CD4-positive, alpha-beta T cell treated with Interferon gamma for 1 hour (primary cell): ENCODE results near the gene DGCR2.
"Not testable (repeated sequence)": the region's sequence is repeated elsewhere in the genome, so short reads cannot be mapped to it uniquely, and the experiment has no call there.

Experiments
- DNase-seq: peaks from one replicate; pipeline ENCODE4 v3.0.0-alpha.2; 2020

Gene DGCR2

DNA sequence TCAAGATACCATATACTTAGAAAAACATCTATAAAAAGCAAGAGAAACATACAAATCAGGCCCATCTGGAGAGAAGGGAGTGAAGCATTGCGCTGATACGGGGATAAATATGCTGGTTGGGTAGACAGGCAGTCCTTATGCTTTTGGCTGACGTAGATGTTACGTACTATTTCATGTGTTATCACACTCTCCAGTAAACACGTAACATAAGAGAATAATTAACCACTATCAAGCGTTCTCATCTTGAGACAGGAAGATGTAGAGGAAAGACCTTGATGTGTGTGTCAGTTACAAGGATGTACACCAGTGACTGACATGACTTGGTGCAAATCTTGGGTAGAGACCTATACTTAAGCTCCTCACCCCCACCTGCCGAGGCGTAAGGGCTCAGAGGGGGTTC, 99.5 kb downstream of the DGCR2 start:
- no peak for DNase-seq

DNA sequence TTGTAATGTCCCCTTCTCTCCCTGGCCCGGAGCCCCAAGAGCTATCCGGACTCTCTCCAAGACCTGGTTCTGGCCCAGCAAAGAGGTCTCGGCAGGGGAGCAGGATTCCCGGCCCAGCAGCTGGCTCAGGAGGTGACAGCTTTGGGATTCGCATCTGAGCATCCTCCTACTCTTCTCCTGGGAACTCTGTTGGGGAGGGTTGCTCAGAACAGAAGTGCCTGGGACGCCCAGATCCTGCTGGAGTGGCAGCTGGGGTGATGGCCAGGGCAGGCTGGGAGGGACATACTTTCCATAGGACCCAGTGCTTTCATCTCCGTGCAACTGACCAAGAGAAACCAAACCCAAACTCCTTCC, 102.6 kb downstream of the DGCR2 start:
- DNase-seq, result no peak

DNA sequence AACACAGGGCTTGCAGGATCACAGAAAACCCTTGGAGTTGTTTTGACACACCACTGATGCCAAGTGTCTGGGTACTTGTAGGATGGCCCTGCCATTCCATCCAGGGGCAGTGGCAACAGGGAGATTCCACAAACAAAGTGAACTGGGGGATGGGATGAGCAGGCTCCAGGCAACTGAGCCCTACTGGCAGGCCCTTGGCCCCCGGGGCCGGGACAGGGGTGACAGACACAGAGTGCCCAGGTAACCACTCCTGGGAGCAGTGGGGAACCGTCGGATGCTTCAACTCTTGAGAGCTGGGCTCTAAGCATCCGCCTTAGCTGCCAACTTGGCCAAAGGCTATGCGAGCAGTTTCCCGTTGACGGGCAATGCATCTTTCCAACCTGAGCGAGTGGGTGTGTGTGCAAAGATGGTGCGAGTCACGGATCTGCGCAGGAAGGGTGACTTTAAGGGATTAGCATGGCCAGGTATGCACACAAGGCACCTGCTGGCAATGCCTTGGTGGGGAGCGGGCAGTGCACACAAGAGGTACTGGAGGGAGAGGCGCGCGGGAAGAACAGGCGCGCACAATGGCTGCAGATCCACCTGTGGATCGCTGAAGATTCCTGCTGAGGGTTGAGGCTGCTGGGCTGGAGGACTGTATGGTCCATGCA, 103.1 kb downstream of the DGCR2 start:
- no peak for DNase-seq

DNA sequence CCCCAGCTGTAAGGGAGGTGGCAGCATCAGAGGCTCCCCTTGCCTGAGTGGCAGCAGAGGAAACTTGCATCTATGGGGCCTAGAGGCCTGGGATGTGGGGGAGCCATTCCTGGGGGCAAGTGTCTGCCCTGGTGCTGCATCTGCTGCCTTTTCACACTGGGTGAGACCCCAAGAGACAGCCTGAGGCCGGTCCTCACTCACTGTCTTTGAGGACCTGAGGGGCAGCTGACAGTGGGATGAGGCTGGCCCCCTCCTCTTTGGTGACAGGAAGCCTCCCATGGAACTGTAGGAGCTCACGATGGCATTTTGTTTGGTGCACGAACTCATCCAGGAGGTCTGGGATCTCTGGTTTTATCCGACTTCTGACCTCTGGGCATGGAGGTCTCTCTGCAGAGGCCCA, 104.0 kb downstream of the DGCR2 start:
- no peak for DNase-seq

DNA sequence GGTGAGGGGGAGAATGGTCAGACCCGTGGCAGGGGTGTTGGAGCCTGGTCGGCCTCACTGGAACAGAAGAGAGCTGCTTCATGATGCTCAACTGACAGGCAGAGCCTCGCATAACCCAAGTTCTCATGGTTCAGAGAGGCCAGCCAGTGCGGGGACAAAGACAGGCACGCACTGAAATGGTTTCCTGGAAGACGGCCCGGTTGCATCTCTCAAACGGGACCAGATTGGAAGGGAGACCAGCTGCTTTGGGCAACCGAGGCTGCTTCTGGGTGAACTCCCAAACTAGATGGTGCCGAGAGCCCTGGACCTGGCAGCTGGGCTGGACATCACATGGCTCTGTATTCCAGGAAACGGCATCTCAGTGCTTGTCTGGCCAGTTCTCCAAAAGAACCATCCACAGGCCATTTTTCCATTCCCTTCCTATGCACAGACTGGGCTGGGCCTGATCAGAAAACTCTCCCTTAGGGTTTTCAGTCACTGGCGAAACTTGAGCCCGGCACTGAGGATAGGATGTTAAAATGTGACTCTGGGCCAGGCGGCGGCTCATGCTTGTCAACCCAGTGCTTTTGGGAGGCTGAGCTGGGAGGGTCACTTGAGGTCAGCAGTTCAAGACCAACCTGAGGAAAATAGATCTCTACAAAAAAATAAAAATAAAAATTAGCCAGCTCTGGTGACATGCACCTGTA, 106.0 kb downstream of the DGCR2 start:
- DNase-seq, result no peak

DNA sequence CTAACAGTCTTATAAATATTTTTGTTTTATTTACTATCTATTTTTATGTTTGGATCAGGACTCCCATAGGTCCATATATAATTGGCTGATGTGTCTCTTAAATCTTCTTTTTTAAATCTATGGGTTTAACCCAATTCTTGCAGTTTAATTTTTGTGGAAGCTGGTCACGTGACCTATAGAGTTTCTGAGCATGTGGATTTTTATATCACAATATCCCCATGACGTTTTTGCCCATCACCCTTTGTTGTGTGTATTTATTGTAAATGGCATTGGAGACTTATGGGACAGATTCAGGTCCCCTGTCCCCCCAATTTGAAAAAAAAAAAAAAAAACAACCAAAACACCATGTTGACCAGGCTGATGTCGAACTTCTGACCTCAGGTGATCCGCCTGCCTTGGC, 107.3 kb downstream of the DGCR2 start:
- DNase-seq, result no peak

DNA sequence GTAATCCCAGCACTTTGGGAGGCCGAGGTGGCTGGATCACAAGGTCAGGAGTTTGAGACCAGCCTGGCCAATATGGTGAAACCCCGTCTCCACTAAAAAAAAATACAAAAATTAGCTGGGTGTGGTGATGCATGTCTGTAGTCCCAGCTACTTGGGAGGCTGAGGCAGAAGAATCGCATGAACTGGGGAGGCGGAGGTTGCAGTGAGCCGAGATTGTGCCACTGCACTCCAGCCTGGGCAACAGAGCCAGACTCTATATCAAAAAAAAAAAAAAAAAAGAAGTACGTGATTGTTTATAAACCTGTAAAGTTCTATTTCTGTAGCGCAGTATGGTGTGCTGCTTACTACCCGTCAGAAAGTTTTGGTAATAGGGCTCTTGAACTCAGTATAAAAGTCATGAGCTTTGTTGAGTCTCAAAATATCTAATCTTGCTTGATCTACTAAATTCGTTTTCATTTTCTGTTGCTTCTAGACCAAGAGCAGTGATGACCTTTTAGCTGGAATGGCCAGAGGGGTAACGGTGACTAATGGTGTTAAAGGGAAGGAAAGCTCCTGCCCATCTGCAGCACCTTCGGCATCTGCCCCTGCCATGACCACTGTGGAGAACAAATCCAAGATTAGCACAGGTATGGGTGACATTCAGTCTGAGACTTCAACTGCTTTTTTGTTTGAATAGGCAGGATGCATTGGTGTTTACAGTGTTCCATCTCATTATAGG, 108.2 kb downstream of the DGCR2 start:
- not testable (repeated sequence) for DNase-seq

DNA sequence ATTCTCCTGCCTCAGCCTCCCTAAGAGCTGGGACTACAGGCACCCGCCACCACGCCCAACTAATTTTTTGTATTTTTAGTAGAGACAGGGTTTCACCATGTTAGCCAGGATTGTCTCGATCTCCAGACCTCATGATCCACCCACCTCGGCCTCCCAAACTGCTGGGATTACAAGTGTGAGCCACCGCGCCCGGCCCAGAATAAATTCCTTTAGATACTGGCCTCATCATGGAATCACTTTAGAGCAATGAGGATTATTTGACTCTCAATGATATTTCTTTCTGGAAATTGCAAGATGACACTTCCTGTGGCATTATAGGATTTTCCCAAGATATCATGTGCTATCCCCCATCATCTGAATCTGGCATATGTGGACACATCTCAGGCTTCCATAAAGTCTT, 108.8 kb downstream of the DGCR2 start:
- DNase-seq, result not testable (repeated sequence)

DNA sequence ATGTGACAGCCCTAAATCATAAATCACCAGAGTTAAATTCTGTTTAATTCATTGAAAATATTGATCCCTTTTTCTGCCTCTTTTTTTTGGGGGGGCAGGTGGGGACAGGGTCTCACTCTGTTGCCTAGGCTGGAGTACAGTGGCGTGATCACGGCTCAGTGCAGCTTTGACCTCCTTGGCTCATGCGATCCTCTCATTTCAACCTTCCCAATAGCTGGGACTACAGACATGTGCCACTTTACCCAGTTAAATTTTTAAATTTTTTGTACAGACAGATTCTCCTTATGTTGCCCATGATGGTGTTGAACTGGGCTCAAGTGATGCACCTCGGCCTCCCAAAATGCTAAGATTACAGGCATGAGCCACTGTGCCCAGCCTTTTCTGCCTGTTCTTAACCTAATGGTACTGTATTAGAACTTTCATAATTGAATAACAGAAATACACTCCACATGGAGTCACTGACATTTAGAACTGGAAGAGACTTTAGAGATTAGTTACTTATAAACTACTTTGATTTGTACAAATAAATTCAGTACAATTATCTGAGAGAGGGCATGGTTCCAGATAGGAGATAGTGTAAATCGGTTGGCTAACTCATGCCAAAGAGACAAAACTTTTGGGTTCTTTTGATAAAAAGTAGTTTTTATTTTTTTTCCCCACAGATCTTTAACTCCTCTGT, 109.8 kb downstream of the DGCR2 start:
- DNase-seq, result no peak

DNA sequence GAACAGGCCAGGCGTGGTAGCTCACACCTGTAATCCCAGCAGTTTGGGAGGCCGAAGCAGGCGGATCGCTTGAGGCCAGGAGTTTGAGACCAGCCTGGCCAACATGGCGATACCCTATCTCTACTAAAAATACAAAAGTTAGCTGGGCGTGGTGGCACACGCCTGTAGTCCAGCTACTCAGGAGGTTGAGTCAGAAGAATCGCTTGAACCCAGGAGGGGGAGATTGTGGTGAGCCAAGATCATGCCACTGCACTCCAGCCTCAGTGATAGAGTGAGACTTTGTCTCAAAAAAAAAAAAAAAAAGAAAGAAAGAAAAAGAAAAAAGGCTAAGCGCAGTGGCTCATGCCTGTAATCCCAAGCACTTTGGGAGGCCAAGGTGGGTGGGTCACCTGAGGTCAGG, 110.6 kb downstream of the DGCR2 start:
- not testable (repeated sequence) for DNase-seq

DNA sequence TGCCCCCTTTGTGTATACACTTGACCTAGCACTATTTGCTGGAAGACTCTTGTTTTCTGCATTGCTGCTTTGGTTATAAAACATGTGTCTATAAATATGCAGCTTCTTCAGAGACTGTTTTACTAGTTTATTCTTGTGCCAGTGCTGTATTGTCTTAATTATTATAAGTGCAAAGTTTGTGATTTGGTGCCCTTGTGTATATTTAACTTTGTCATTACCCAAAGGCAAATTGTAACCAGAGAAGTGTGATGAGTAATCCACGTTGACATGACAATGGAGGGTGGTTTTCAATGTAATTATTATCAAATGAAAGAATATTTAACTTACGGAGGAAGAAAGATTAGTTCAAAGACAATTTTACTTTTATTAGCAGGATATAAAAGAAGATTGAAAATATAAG, 111.1 kb downstream of the DGCR2 start:
- DNase-seq, result no peak

DNA sequence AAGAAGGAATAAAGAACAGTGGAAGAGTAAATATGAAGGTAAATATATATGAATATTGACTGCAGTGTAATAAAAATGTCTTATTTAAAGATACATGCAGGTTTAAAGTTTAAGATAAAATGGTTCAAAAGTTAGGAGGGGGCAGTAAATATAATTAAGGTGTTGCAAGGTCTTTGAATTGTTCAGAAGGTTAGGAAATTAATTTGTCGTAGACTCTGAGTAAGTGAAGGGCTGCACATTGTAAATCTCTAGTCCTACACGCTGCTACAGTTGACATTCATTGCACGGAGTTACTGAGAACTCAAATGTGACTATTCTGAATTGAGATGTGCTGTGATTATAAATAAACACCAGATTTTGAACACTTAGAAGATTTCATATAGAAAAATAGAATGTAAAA, 116.3 kb downstream of the DGCR2 start:
- no peak for DNase-seq

DNA sequence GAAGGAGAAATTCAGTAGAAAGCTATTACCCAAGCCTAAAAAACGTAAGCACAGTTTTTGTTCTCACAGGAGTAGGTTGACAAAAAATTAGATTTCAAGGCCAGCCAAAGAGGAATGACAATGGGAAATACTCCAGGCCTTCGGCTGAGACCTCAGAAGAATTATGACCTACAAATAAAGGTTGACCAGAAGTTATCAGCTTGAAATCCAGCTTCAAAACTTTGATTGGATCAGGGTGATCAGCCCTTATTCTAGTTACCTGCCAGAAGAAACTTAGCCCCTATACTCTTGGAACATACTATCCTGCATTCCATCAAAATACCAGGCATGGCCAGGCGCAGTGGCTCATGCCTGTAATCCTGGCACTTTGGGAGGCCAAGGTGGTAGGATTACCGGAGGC, 117.7 kb downstream of the DGCR2 start:
- no peak for DNase-seq

DNA sequence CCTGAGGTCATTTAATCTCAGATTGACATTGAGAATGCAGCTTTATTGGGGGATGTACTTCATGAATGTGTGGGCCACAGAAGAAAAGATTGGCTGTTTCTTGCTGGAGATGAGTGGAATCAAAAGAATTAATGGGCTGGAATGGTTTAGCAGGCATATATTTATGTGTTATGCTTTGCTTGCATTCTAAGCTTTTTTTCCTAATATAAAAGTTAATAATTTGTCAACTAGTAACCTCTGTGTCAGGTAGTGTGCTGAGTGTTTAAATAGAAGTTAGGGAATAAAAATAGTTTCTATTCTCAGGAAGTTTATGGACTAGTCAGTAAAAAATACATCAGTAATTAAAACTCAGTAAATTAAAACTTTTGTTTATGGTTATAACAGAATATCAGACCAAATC, 118.7 kb downstream of the DGCR2 start:
- DNase-seq, result no peak

DNA sequence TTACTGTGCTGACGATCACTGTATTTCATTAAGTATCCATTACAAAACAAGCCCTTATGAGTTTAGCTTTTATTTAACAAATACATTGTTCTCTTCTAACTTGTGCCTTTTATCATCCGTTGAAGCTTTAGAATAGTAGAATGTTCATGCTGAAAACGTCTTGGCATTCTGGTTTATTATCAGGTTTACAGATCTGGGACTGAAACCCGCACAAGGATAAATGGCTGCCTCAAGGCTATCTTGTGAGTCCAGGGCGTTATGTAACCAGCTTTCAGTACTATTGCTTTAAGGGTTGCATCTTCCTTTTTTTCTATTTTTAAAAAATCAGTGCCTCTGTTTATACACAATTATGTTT, 119.6 kb downstream of the DGCR2 start:
- DNase-seq, result no peak

DNA sequence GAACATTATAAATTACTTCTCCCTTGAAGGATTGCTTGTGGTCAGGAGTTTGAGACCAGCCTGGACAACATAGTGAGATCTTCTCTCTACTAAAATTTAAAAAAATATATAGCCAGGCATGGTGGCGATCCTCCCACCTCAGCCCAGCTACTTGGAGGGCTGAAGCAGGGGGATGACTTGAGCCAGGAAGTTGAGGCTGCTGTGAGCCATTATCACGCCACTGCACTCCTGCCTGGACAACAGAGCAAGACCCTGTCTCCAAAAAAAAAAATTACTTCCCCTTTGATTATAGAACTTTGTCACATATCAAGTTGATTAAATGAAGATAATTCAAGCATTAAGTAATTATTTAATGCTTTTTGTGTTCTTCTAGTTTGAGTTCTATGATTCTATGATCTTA, 121.0 kb downstream of the DGCR2 start:
- no peak for DNase-seq

DNA sequence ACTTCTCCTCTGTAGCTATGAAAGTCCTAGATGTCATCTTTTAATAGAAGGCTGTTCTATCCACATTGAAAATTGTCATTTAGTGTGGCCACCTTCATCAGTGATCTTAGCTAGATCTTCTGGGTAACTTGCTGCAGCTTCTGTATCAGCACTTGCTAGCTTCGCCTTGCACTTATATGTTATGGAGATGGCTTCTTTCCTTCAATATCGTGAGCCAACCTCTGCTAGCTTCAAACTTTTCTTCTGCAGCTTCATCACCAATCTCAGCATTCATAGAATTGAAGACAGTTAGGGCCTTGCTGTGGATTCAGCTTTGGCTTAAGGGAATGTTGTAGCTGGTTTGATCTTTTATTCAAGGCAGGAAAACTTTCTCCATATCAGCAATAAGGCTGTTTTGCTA, 122.1 kb downstream of the DGCR2 start:
- DNase-seq, result not testable (repeated sequence)

DNA sequence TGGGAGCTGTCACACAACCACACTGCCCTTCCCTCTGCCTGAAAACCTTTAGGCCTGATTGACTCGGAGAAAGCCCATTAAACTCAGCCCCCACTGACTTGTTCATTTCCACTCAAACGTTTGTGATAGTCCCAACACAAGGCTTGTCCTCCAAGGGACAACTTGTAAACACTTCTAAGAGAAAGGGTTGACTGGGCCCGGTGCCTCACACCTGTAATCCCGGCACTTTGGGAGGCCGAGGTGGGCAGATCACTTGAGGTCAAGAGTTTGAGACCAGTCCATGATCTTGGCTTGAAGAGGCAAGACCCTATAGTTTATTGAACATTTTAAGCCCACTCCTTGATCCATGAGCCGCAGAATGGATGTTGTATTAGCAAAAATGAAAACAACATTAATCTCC, 122.8 kb downstream of the DGCR2 start:
- DNase-seq, result no peak

DNA sequence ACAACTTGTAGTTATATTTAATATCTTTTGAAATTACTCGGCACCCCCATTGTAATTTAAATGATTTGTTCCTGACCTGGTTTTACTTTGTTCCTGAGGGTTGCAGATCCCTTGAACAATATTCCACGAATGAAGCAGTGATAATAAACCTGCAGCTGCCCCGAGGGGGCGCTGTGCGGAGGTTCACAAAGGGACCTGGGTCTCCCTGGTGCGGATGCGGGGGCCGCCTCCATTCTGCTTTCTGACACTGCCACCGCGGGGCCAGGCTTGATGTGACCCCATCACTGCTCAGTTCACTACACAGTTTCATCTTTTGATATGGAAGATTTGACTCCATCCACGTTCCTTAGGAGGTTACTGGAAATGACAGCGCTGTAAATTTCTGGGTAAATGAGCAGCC, 123.2 kb downstream of the DGCR2 start:
- no peak for DNase-seq

DNA sequence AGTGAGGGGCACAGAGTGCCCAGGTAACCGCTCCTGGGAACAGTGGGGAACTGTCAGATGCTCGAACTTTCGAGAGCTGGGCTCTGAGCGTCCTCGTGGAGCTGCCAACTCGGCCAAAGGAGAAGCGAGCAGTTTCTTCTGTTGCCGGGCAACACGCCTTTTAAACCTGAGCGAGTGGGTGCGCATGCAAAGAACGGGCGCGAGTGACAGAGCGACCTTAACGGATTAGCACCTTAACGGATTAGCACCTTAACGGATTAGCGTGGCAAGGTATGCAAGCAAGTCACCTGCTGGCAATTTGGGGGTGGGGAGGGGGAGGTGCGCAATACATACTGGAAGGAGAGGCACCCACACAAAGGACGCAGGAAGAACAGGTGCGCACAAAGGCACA, 124.3 kb downstream of the DGCR2 start:
- no peak for DNase-seq

DNA sequence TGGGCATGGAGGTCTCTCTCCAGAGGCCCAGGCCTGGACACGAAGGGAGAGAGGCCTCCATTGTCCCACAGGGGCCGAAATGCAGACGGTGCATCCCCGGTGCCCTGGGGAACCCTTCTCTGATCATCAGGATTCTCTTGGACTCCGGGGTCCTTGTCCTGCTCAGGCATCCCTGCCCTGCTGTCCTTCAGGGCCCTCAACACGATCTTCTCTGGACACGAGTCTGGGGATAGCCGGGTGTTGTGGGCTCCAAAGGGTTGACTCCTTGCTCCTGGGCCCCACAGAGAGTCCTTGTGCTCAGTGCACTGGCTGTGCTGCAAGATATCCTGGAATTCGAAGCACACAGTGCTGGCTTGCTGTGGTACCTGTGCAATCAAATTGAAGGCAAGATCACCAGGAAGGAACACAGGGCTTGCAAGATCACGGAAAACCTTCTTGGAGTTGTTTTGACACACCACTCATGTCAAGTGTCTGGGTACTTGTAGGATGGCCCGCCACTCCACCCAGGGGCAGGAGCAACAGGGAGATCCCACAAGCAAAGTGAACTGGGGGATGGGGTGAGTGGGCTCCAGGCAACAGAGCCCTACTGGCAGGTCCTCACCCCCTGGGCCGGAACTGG, 124.8 kb downstream of the DGCR2 start:
- DNase-seq, result no peak

DNA sequence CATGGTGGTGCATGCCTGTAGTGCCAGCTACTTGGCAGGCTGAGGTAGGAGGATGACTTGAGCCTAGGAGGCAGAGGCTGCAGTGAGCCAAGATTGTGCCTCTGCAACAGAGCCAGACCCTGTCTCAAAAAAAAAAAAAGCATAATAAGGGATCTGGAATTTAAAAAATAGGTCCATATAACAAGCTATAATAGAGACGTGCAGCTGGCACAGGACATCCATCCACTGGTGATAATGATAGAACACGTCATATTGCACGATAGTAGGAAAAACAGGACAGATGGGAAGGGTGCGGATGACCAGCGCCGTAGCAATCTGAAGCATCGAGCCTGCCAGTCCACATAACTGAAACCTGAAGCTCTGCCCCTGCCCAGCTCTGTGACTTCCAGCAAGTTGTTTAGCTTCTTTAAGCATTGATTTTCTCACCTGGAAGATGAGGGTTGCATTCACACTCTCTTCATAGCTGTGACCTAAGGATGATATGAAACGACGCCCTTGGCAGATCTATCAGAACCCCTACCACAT, 125.8 kb downstream of the DGCR2 start:
- no peak for DNase-seq

DNA sequence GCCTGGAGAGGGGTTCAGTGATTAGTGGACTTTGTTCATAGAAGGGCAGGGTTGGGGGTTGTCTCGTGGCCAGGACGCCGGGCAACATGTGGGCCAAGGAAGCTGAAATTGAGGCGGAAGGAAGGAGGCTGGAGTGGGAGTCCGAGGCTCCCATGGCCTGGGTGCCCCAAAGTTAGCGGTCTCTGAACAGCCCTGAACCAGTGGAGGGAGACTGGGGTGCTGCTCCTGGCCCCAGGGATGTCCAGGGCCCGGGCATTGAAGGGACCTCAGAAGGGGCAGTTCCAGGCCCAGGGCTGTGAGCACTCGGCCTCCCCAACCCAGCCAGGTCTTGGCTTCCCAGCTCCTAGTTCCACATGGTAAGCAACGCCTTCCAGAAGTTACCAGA, 126.9 kb downstream of the DGCR2 start:
- DNase-seq, result no peak
